Neuronal stem cell (in vitro differentiated cells): Measurements from ENCODE around the gene COG3.
A peak's percentile ranks its signal among the peaks of the same experiment; 100 is the strongest.

Source experiments
- DNase-seq: peaks from one replicate; pipeline ENCODE4 v3.0.0-alpha.2; 2013; ENCODE audit warnings: low spot score
- H2AFZ ChIP-seq: one replicate; pipeline ENCODE4 v1.6.1; 2013; ENCODE audit warnings: mild to moderate bottlenecking, low read length, inconsistent platforms
- H2AK5ac ChIP-seq: 2 replicates; pipeline ENCODE4 v1.6.1; 2013; ENCODE audit warnings: low read depth, mild to moderate bottlenecking, inconsistent platforms, low read length, moderate library complexity, mixed read lengths
- H2BK120ac ChIP-seq: 2 replicates; pipeline ENCODE4 v1.6.1; 2013; ENCODE audit warnings: low read depth, mild to moderate bottlenecking, inconsistent platforms, low read length, moderate library complexity, mixed read lengths
- H2BK12ac ChIP-seq: one replicate; pipeline ENCODE4 v1.6.1; 2013; ENCODE audit warnings: low read length, inconsistent platforms
- H2BK15ac ChIP-seq: 2 replicates; pipeline ENCODE4 v1.6.1; 2013; ENCODE audit warnings: mild to moderate bottlenecking, low read length, inconsistent platforms, mixed read lengths
- H2BK5ac ChIP-seq: one replicate; pipeline ENCODE4 v1.6.1; 2013; ENCODE audit warnings: inconsistent platforms, mild to moderate bottlenecking, low read length, moderate library complexity
- H3K14ac ChIP-seq: one replicate; pipeline ENCODE4 v1.6.1; 2013; ENCODE audit warnings: low read length, inconsistent platforms
- H3K18ac ChIP-seq: 2 replicates; pipeline ENCODE4 v1.6.1; 2013; ENCODE audit warnings: low read length, inconsistent platforms
- H3K23ac ChIP-seq: 2 replicates; pipeline ENCODE4 v1.6.1; 2013; ENCODE audit warnings: low read depth, mild to moderate bottlenecking, mixed read lengths, low read length, inconsistent platforms; ENCODE audit not compliant: poor library complexity
- H3K27ac ChIP-seq: replicated peaks from 3 replicates; pipeline ENCODE4 v1.5.1; 2013; ENCODE audit warnings: low read length, inconsistent platforms
- H3K27me3 ChIP-seq, 3 experiments: 2 replicates each; pipeline ENCODE4 v1.6.1; 2013; ENCODE audit warnings: low read length in 3 of 3, mild to moderate bottlenecking in 2 of 3, inconsistent platforms in 1 of 3, low read depth in 1 of 3, mixed read lengths in 1 of 3, moderate library complexity in 1 of 3; ENCODE audit not compliant: control insufficient read depth in 3 of 3, insufficient read depth in 3 of 3
- H3K36me3 ChIP-seq, 2 donors: replicated peaks in 1 of 2; 2 replicates each; pipeline ENCODE4 v1.6.1; 2013; ENCODE audit warnings: low read length in 2 of 2; ENCODE audit not compliant: control insufficient read depth in 2 of 2, insufficient read depth in 2 of 2
- H3K4ac ChIP-seq: 2 replicates; pipeline ENCODE4 v1.6.1; 2013; ENCODE audit warnings: inconsistent platforms, mild to moderate bottlenecking, low read length, moderate library complexity
- H3K4me1 ChIP-seq, 2 donors: 1 replicate in 1 of 2; 2 replicates in 1 of 2; pipeline ENCODE4 v1.6.1; 2013; ENCODE audit warnings: low read length in 2 of 2, low read depth in 1 of 2; ENCODE audit not compliant: control insufficient read depth in 2 of 2, insufficient read depth in 1 of 2
- H3K4me2 ChIP-seq: one replicate; pipeline ENCODE4 v1.6.1; 2013; ENCODE audit warnings: mild to moderate bottlenecking, low read length, inconsistent platforms; ENCODE audit not compliant: insufficient read depth, poor library complexity, severe bottlenecking
- H3K4me3 ChIP-seq, 2 donors: 2 replicates each; pipeline ENCODE4 v1.5.1; 2013; ENCODE audit warnings: low read length in 2 of 2, mild to moderate bottlenecking in 2 of 2, inconsistent platforms in 1 of 2, moderate library complexity in 1 of 2
- H3K79me1 ChIP-seq: one replicate; pipeline ENCODE4 v1.6.1; 2013; ENCODE audit warnings: low read depth, mild to moderate bottlenecking, inconsistent platforms, low read length, moderate library complexity
- H3K9ac ChIP-seq: one replicate; pipeline ENCODE4 v1.6.1; 2013; ENCODE audit warnings: mild to moderate bottlenecking, low read depth, low read length, inconsistent platforms; ENCODE audit not compliant: poor library complexity
- H3K9me3 ChIP-seq, 2 donors: replicated peaks in 1 of 2; 2 replicates each; pipeline versions ENCODE3 to v1.6.1; 2013; ENCODE audit warnings: low read length in 2 of 2, mild to moderate bottlenecking in 2 of 2, inconsistent platforms in 1 of 2, low read depth in 1 of 2, mixed read lengths in 1 of 2, moderate library complexity in 1 of 2; ENCODE audit not compliant: control insufficient read depth in 2 of 2, insufficient read depth in 1 of 2
- H4K8ac ChIP-seq: one replicate; pipeline ENCODE4 v1.6.1; 2013; ENCODE audit warnings: low read depth, mild to moderate bottlenecking, inconsistent platforms, low read length, moderate library complexity
- H4K91ac ChIP-seq: one replicate; pipeline ENCODE4 v1.6.1; 2013; ENCODE audit warnings: low read length, low read depth, mild to moderate bottlenecking, inconsistent platforms; ENCODE audit not compliant: poor library complexity
- WGBS, 2 donors: extraction: QIAGEN DNeasy Blood & Tissue Kit; methylation state at CpG; one replicate each; pipeline ENCODE4 v1.1.7; 2013; ENCODE audit warnings: missing lambda C conversion rate in 2 of 2, mixed read lengths in 1 of 2; ENCODE audit not compliant: insufficient read length in 2 of 2, insufficient replicate concordance in 1 of 2; ENCODE audit errors: extremely low coverage in 2 of 2; 5-methylcytosine and 5-hydroxymethylcytosine counted together

The COG3 gene

GRCh38 chr13:45546410-45546765 is 81.6 kb downstream of the COG3 start:
- WGBS, 2 donors: no CpG with 5 or more reads among the region's 8 CpGs
- no peak overlapping the region for H3K4ac ChIP-seq
- H3K4me1 ChIP-seq: no peaks in the 10 kb centered on the region
- H3K14ac ChIP-seq: no peak overlapping the region
- no peaks in the 10 kb centered on the region for H3K79me1 ChIP-seq
- no peak overlapping the region for H3K4me2 ChIP-seq
- H2BK15ac ChIP-seq: no peak overlapping the region
- peaks cover 0 to 6% (median 0%) of the 10 kb centered on the region in 3 experiments for H3K27me3 ChIP-seq
- no peak overlapping the region for H2AFZ ChIP-seq
- no peak overlapping the region for H3K4me3 ChIP-seq
- no peaks in the 10 kb centered on the region for H3K9me3 ChIP-seq
- no peak overlapping the region for H3K9ac ChIP-seq
- H4K91ac ChIP-seq: no peak overlapping the region
- H2BK5ac ChIP-seq: no peak overlapping the region
- no peak overlapping the region for H3K23ac ChIP-seq
- no peaks in the 10 kb centered on the region for H3K36me3 ChIP-seq
- H2BK120ac ChIP-seq: no peak overlapping the region
- no peak overlapping the region for H2BK12ac ChIP-seq
- H3K27ac ChIP-seq: no peak overlapping the region
- no peak overlapping the region for H2AK5ac ChIP-seq
- no peak overlapping the region for H3K18ac ChIP-seq
- no peak overlapping the region for H4K8ac ChIP-seq
- no peak for DNase-seq

GRCh38 chr13:45548281-45548680 is 83.5 kb downstream of the COG3 start:
- Histone ChIP-seq H4K91ac (no peak overlapping the region), H2AFZ (no peak overlapping the region), H3K18ac (no peak overlapping the region), H4K8ac (no peak overlapping the region), H3K4me3 (no peak overlapping the region), H2BK12ac (no peak overlapping the region), H3K9ac (no peak overlapping the region), H3K27me3 (peaks cover 0 to 6% (median 0%) of the 10 kb centered on the region in 3 experiments), H3K4me2 (no peak overlapping the region), H2BK15ac (no peak overlapping the region), H3K4ac (no peak overlapping the region), H2BK5ac (no peak overlapping the region), H2AK5ac (no peak overlapping the region), H3K27ac (no peak overlapping the region), H3K79me1 (no peaks in the 10 kb centered on the region), H3K14ac (no peak overlapping the region), H2BK120ac (no peak overlapping the region), H3K4me1 (no peaks in the 10 kb centered on the region), H3K9me3 (no peaks in the 10 kb centered on the region), H3K36me3 (no peaks in the 10 kb centered on the region), H3K23ac (no peak overlapping the region)
- no CpG with 5 or more reads among the region's 6 CpGs for WGBS, 2 donors
- no peak for DNase-seq

- no peak overlapping the region for H3K27ac ChIP-seq
- no peak overlapping the region for H3K4me2 ChIP-seq
- no peak overlapping the region for H2BK15ac ChIP-seq
- H2AFZ ChIP-seq: no peak overlapping the region
- no peak overlapping the region for H2AK5ac ChIP-seq
- H3K79me1 ChIP-seq: no peaks in the 10 kb centered on the region
- H2BK5ac ChIP-seq: no peak overlapping the region
- H3K9ac ChIP-seq: no peak overlapping the region
- WGBS, 2 donors: no CpG with 5 or more reads among the region's 4 CpGs
- no peak overlapping the region for H3K4me3 ChIP-seq
- H2BK120ac ChIP-seq: no peak overlapping the region
- no peaks in the 10 kb centered on the region for H3K4me1 ChIP-seq
- no peaks in the 10 kb centered on the region for H3K27me3 ChIP-seq
- H4K91ac ChIP-seq: no peak overlapping the region
- no peak for DNase-seq
- H3K36me3 ChIP-seq: no peaks in the 10 kb centered on the region
- no peak overlapping the region for H4K8ac ChIP-seq
- no peak overlapping the region for H3K4ac ChIP-seq
- no peak overlapping the region for H3K23ac ChIP-seq
- H2BK12ac ChIP-seq: no peak overlapping the region
- no peak overlapping the region for H3K14ac ChIP-seq
- no peaks in the 10 kb centered on the region for H3K9me3 ChIP-seq
- H3K18ac ChIP-seq: no peak overlapping the region
Measured at GRCh38 chr13:45554604-45555109, 89.9 kb downstream of the COG3 start.

GRCh38 chr13:45564133-45564776 is 99.5 kb downstream of the COG3 start:
- peak; percentile 8 for DNase-seq
- no peak overlapping the region for H2AK5ac ChIP-seq
- H4K8ac ChIP-seq: no peak overlapping the region
- H2BK5ac ChIP-seq: no peak overlapping the region
- H3K4me1 ChIP-seq: peaks cover 0 to 11% of the 10 kb centered on the region in 2 donors
- peak overlapping the region; percentile 19 for H3K27ac ChIP-seq
- H3K4me2 ChIP-seq: no peak overlapping the region
- H3K27me3 ChIP-seq: peaks cover 0 to 3% (median 0%) of the 10 kb centered on the region in 3 experiments
- no peak overlapping the region for H3K4me3 ChIP-seq
- no peak overlapping the region for H2BK15ac ChIP-seq
- no peak overlapping the region for H3K4ac ChIP-seq
- no peak overlapping the region for H3K9ac ChIP-seq
- H3K9me3 ChIP-seq: no peaks in the 10 kb centered on the region
- H2AFZ ChIP-seq: no peak overlapping the region
- H2BK12ac ChIP-seq: no peak overlapping the region
- H3K36me3 ChIP-seq: no peaks in the 10 kb centered on the region
- no peak overlapping the region for H3K14ac ChIP-seq
- no peaks in the 10 kb centered on the region for H3K79me1 ChIP-seq
- H2BK120ac ChIP-seq: no peak overlapping the region
- H3K18ac ChIP-seq: no peak overlapping the region
- no CpG with 5 or more reads among the region's 3 CpGs for WGBS, 2 donors
- H3K23ac ChIP-seq: no peak overlapping the region
- no peak overlapping the region for H4K91ac ChIP-seq
